SK-N-SH treated with all-trans-retinoic acid at 6 μM for 48 hours (cell line): ENCODE data around the gene PMM2.

Source experiments
- ATAC-seq: fragments of 200-7000 bp; cut with Tn5 transposase; 3 replicates; pipeline ENCODE4 v1.9.1; 2020; ENCODE audit warnings: mild to moderate bottlenecking, moderate library complexity
- BACH2 ChIP-seq: fragments of 250-450 bp; sonication (Bioruptor Pico); IDR thresholded peaks from 2 replicates; pipeline ENCODE4 v1.9.0; 2021; ENCODE audit warnings: mild to moderate bottlenecking, borderline replicate concordance
- CSDC2 ChIP-seq: fragments of 250-450 bp; sonication (Bioruptor Pico); IDR thresholded peaks from 2 replicates; pipeline ENCODE4 v1.5.0; 2020; ENCODE audit warnings: mild to moderate bottlenecking, moderate library complexity
- ESRRG ChIP-seq: fragments of 250-450 bp; sonication (Bioruptor Pico); IDR thresholded peaks from 2 replicates; pipeline ENCODE4 v1.6.1; 2021; ENCODE audit warnings: mild to moderate bottlenecking
- GLIS3 ChIP-seq: fragments of 250-450 bp; sonication (Bioruptor Pico); IDR thresholded peaks from 2 replicates; pipeline ENCODE4 v1.5.0; 2020; ENCODE audit warnings: mild to moderate bottlenecking, moderate library complexity
- ISL1 ChIP-seq: fragments of 250-450 bp; sonication (Bioruptor Pico); IDR thresholded peaks from 2 replicates; pipeline ENCODE4 v2.1.2; 2022; ENCODE audit warnings: mild to moderate bottlenecking, moderate library complexity
- OSR1 ChIP-seq: fragments of 250-450 bp; sonication (Bioruptor Pico); IDR thresholded peaks from 2 replicates; pipeline ENCODE4 v1.8.0; 2022; ENCODE audit warnings: moderate library complexity, mild to moderate bottlenecking, inconsistent platforms
- PATZ1 ChIP-seq: fragments of 250-450 bp; sonication (Bioruptor Pico); IDR thresholded peaks from 2 replicates; pipeline ENCODE4 v1.8.0; 2020; ENCODE audit warnings: mild to moderate bottlenecking, moderate library complexity, borderline replicate concordance
- PPARA ChIP-seq: fragments of 250-450 bp; sonication (Bioruptor Pico); IDR thresholded peaks from 2 replicates; pipeline ENCODE4 v1.5.0; 2020; ENCODE audit warnings: mild to moderate bottlenecking, borderline replicate concordance
- RARB ChIP-seq: fragments of 250-450 bp; sonication (Bioruptor Pico); IDR thresholded peaks from 2 replicates; pipeline ENCODE4 v1.8.0; 2021; ENCODE audit warnings: mild to moderate bottlenecking, moderate library complexity
- SNAI2 ChIP-seq: fragments of 250-450 bp; sonication (Bioruptor Pico); IDR thresholded peaks from 2 replicates; pipeline ENCODE4 v1.5.0; 2020; ENCODE audit warnings: mild to moderate bottlenecking, moderate library complexity
- TCF4 ChIP-seq: fragments of 250-450 bp; sonication (Bioruptor Pico); IDR thresholded peaks from 2 replicates; pipeline ENCODE4 v1.8.0; 2021; ENCODE audit warnings: mild to moderate bottlenecking, moderate library complexity, borderline replicate concordance
- TOX ChIP-seq: fragments of 250-450 bp; sonication (Bioruptor Pico); IDR thresholded peaks from 2 replicates; pipeline ENCODE4 v1.8.0; 2021; ENCODE audit warnings: mild to moderate bottlenecking, moderate library complexity, borderline replicate concordance
- TSHZ2 ChIP-seq: fragments of 250-450 bp; sonication (Bioruptor Pico); IDR thresholded peaks from 2 replicates; pipeline ENCODE4 v1.5.0; 2020; ENCODE audit warnings: mild to moderate bottlenecking, moderate library complexity
- ZC3H10 ChIP-seq: fragments of 250-450 bp; sonication (Bioruptor Pico); IDR thresholded peaks from 2 replicates; pipeline ENCODE4 v1.5.1; 2021; ENCODE audit warnings: mild to moderate bottlenecking, moderate library complexity
- ZFP3 ChIP-seq: fragments of 250-450 bp; sonication (Bioruptor Pico); IDR thresholded peaks from 2 replicates; pipeline ENCODE4 v1.5.0; 2020; ENCODE audit warnings: mild to moderate bottlenecking, moderate library complexity
- ZFP30 ChIP-seq: fragments of 450-650 bp; formaldehyde crosslinking; IDR thresholded peaks from 2 replicates; pipeline ENCODE4 v1.5.0; 2022; ENCODE audit warnings: mild to moderate bottlenecking, moderate library complexity
- ZNF70 ChIP-seq: fragments of 450-650 bp; formaldehyde crosslinking; IDR thresholded peaks from 2 replicates; pipeline ENCODE4 v1.5.0; 2020; ENCODE audit warnings: mild to moderate bottlenecking, moderate library complexity
- ZNF8 ChIP-seq: fragments of 450-650 bp; formaldehyde crosslinking; IDR thresholded peaks from 2 replicates; pipeline ENCODE4 v1.5.0; 2020; ENCODE audit warnings: mild to moderate bottlenecking, moderate library complexity
- TF ChIP-seq, protein P1 (sequence below): fragments of 250-450 bp; sonication (Bioruptor Pico); IDR thresholded peaks from 2 replicates; pipeline ENCODE4 v1.5.1; 2020; ENCODE audit warnings: low read depth, mild to moderate bottlenecking, moderate library complexity
- TF ChIP-seq, protein P2 (sequence below): fragments of 250-450 bp; sonication (Bioruptor Pico); IDR thresholded peaks from 2 replicates; pipeline ENCODE4 v1.8.0; 2021; ENCODE audit warnings: low read depth, mild to moderate bottlenecking, moderate library complexity, borderline replicate concordance

The PMM2 gene

GRCh38 chr16:8788578-8789172 lies 9.0 kb upstream of the PMM2 start:
- ATAC-seq: no peak
- TF ChIP-seq ZFP30 (no peak), TCF4 (CRISPR knock-in tag) (no peak), ZNF8 (CRISPR knock-in tag) (no peak), ESRRG (CRISPR knock-in tag) (no peak), ZFP3 (no peak), TOX (CRISPR knock-in tag) (no peak), TSHZ2 (CRISPR knock-in tag) (no peak)
- TF ChIP-seq, protein P1, sequence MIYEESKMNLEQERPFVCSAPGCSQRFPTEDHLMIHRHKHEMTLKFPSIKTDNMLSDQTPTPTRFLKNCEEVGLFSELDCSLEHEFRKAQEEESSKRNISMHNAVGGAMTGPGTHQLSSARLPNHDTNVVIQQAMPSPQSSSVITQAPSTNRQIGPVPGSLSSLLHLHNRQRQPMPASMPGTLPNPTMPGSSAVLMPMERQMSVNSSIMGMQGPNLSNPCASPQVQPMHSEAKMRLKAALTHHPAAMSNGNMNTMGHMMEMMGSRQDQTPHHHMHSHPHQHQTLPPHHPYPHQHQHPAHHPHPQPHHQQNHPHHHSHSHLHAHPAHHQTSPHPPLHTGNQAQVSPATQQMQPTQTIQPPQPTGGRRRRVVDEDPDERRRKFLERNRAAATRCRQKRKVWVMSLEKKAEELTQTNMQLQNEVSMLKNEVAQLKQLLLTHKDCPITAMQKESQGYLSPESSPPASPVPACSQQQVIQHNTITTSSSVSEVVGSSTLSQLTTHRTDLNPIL: no peak

DNA sequence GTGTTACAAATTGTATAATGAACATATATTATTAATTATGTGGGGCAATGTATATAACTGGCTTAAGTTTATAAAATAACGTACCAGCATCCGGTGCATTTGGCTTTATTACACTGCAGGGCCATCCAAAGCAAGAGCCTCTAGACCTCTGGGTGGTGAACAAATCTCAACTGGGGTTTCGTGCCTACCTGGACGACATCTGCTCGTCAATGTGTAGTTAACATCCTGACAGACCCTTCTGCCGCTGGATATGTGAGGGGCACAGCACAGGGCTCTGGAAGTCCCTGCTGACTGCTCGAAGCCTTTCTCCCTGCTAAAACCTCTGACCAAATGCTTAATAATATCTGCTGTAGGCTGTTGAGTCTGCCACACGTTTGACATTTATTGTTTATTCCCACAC lies 2.5 kb upstream of the PMM2 start:
- ATAC-seq: no peak
- TF ChIP-seq ZC3H10 (CRISPR knock-in tag) (no peak), ISL1 (no peak), OSR1 (CRISPR knock-in tag) (no peak), PATZ1 (CRISPR knock-in tag) (no peak), ZNF70 (CRISPR knock-in tag) (no peak), GLIS3 (CRISPR knock-in tag) (no peak), ESRRG (CRISPR knock-in tag) (no peak), PPARA (CRISPR knock-in tag) (no peak), CSDC2 (CRISPR knock-in tag) (no peak), ZFP30 (no peak), TCF4 (CRISPR knock-in tag) (no peak), RARB (CRISPR knock-in tag) (no peak), ZNF8 (CRISPR knock-in tag) (no peak), TSHZ2 (CRISPR knock-in tag) (no peak), SNAI2 (CRISPR knock-in tag) (no peak), TOX (CRISPR knock-in tag) (no peak), BACH2 (CRISPR knock-in tag) (no peak)
- TF ChIP-seq, protein P2, sequence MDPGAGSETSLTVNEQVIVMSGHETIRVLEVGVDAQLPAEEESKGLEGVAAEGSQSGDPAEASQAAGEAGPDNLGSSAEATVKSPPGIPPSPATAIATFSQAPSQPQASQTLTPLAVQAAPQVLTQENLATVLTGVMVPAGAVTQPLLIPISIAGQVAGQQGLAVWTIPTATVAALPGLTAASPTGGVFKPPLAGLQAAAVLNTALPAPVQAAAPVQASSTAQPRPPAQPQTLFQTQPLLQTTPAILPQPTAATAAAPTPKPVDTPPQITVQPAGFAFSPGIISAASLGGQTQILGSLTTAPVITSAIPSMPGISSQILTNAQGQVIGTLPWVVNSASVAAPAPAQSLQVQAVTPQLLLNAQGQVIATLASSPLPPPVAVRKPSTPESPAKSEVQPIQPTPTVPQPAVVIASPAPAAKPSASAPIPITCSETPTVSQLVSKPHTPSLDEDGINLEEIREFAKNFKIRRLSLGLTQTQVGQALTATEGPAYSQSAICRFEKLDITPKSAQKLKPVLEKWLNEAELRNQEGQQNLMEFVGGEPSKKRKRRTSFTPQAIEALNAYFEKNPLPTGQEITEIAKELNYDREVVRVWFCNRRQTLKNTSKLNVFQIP: no peak
- TF ChIP-seq, protein P1: no peak
